H1 (cell line): ENCODE results near the gene TMEM243. TPM values are rescaled to one million over a fixed set of nuclear protein-coding genes. Genes with fewer than 3 reads are reported as not detected.

ENCODE experiments used
- CTCF ChIA-PET: fragments of 300-600 bp; sonication (Branson Sonifier 250); formaldehyde crosslinking; loops from one replicate; lab custom pipeline; 2021; ENCODE audit not compliant: partially characterized antibody; lab: Charles Lee
- POLR2A ChIA-PET: fragments of 300-600 bp; sonication (Branson Sonifier 250); formaldehyde crosslinking; loops from one replicate; lab custom pipeline; 2021; ENCODE audit warnings: inconsistent platforms; ENCODE audit not compliant: partially characterized antibody; lab: Charles Lee
- DNase-seq, 2 experiments: peaks; one replicate each; pipeline versions ENCODE4 v3.0.0 to v3.0.0-alpha.2; 2010 to 2022; ENCODE audit warnings: low spot score in 2 of 2, low read depth in 1 of 2, mixed read lengths in 1 of 2
- FAIRE-seq: peaks from 2 replicates; lab custom pipeline; 2011; peaks lifted over from hg19 to GRCh38; lab: Jason Lieb, UNC
- H2AFZ ChIP-seq: 2 replicates; pipeline ENCODE4 v1.8.1; 2012; ENCODE audit warnings: low read length, inconsistent platforms
- H2AK5ac ChIP-seq: 2 replicates; pipeline ENCODE4 v1.6.1; 2013; ENCODE audit warnings: low read depth, low read length
- H2BK120ac ChIP-seq: replicated peaks from 2 replicates; pipeline ENCODE3; 2013; ENCODE audit warnings: low read depth, low read length, inconsistent platforms
- H2BK12ac ChIP-seq: 2 replicates; pipeline ENCODE4 v1.6.1; 2013; ENCODE audit warnings: low read depth, low read length
- H2BK15ac ChIP-seq: 2 replicates; pipeline ENCODE4 v1.6.1; 2013; ENCODE audit warnings: low read length
- H2BK20ac ChIP-seq: 2 replicates; pipeline ENCODE4 v1.6.1; 2013; ENCODE audit warnings: low read length
- H2BK5ac ChIP-seq: 2 replicates; pipeline ENCODE4 v1.6.1; 2013; ENCODE audit warnings: low read depth, low read length
- H3K14ac ChIP-seq: 2 replicates; pipeline ENCODE4 v1.6.1; 2013; ENCODE audit warnings: inconsistent platforms; ENCODE audit not compliant: insufficient read length
- H3K18ac ChIP-seq: 2 replicates; pipeline ENCODE4 v1.6.1; 2013; ENCODE audit warnings: low read length; ENCODE audit errors: extremely low read depth
- H3K23ac ChIP-seq: 2 replicates; pipeline ENCODE4 v1.6.1; 2013; ENCODE audit warnings: inconsistent platforms; ENCODE audit not compliant: insufficient read length
- H3K23me2 ChIP-seq: 2 replicates; pipeline ENCODE4 v1.6.1; 2013; ENCODE audit warnings: low read depth, low read length
- H3K27ac ChIP-seq: 2 replicates; pipeline ENCODE4 v1.6.1; 2011; ENCODE audit warnings: low read depth, low read length, inconsistent platforms
- H3K27me3 ChIP-seq, 4 experiments: replicated peaks in 1 of 4; 1 replicate in 1 of 4; 2 replicates in 3 of 4; pipeline versions ENCODE4 v1.6.1 to v1.8.1; 2011 to 2013; ENCODE audit warnings: low read length in 3 of 4, mild to moderate bottlenecking in 3 of 4, inconsistent platforms in 2 of 4, mixed read lengths in 2 of 4, moderate library complexity in 1 of 4; ENCODE audit not compliant: control insufficient read depth in 3 of 4, insufficient read depth in 3 of 4; ENCODE audit errors: extremely low read depth in 1 of 4
- H3K36me3 ChIP-seq, 4 experiments: 2 replicates each; pipeline versions ENCODE4 v1.6.1 to v1.8.1; 2011 to 2013; ENCODE audit warnings: mild to moderate bottlenecking in 4 of 4, low read length in 3 of 4, moderate library complexity in 2 of 4, control low read depth in 1 of 4, inconsistent platforms in 1 of 4; ENCODE audit not compliant: insufficient read depth in 4 of 4, control insufficient read depth in 2 of 4
- H3K4ac ChIP-seq: replicated peaks from 2 replicates; pipeline ENCODE3; 2013; ENCODE audit warnings: low read length, low read depth, mixed read lengths, inconsistent platforms; ENCODE audit not compliant: insufficient read length
- H3K4me1 ChIP-seq, 4 experiments: replicated peaks in 1 of 4; 1 replicate in 1 of 4; 2 replicates in 3 of 4; pipeline versions ENCODE4 v1.6.1 to v1.8.1; 2011 to 2013; ENCODE audit warnings: low read length in 3 of 4, inconsistent platforms in 2 of 4, mixed read lengths in 1 of 4; ENCODE audit not compliant: insufficient read depth in 4 of 4, control insufficient read depth in 3 of 4
- H3K4me2 ChIP-seq, 2 experiments: 2 replicates each; pipeline versions ENCODE4 v1.6.1 to v1.8.1; 2011 to 2013; ENCODE audit warnings: low read depth in 2 of 2, low read length in 2 of 2, control low read depth in 1 of 2, inconsistent platforms in 1 of 2, mild to moderate bottlenecking in 1 of 2; ENCODE audit not compliant: insufficient read depth in 1 of 2
- H3K4me3 ChIP-seq, 4 experiments: fragments of 200-600, 300-600 bp in 1 of 4; sonication (generic), shearing (Covaris generic), sonication (Bioruptor Twin) in 1 of 4; 2 replicates each; pipeline versions ENCODE4 v1.5.1 to v1.8.1; 2011 to 2016; ENCODE audit warnings: low read length in 4 of 4, low read depth in 3 of 4, control low read depth in 2 of 4, inconsistent platforms in 2 of 4, mild to moderate bottlenecking in 2 of 4, mixed read lengths in 1 of 4, moderate library complexity in 1 of 4; ENCODE audit not compliant: insufficient read depth in 2 of 4; ENCODE audit errors: extremely low read depth in 1 of 4
- H3K56ac ChIP-seq: replicated peaks from 2 replicates; pipeline ENCODE3; 2013; ENCODE audit warnings: low read depth, mild to moderate bottlenecking, mixed read lengths, low read length, inconsistent platforms; ENCODE audit not compliant: insufficient read length
- H3K79me1 ChIP-seq: 2 replicates; pipeline ENCODE4 v1.6.1; 2013; ENCODE audit warnings: low read depth, low read length, control low read depth
- H3K79me2 ChIP-seq, 2 experiments: 2 replicates each; pipeline versions ENCODE4 v1.6.1 to v1.8.1; 2012 to 2013; ENCODE audit warnings: low read length in 2 of 2, mild to moderate bottlenecking in 2 of 2, inconsistent platforms in 1 of 2; ENCODE audit not compliant: insufficient read depth in 2 of 2, control insufficient read depth in 1 of 2
- H3K9ac ChIP-seq, 4 experiments: replicated peaks in 1 of 4; 1 replicate in 1 of 4; 2 replicates in 3 of 4; pipeline versions ENCODE4 v1.6.1 to v1.8.1; 2011 to 2013; ENCODE audit warnings: low read depth in 3 of 4, low read length in 3 of 4, control low read depth in 2 of 4, mild to moderate bottlenecking in 2 of 4, moderate library complexity in 2 of 4, inconsistent platforms in 1 of 4; ENCODE audit errors: extremely low read depth in 1 of 4
- H3K9me3 ChIP-seq, 2 experiments: 2 replicates each; pipeline versions ENCODE4 v1.6.1 to v1.8.1; 2012 to 2013; ENCODE audit warnings: mild to moderate bottlenecking in 2 of 2, moderate library complexity in 2 of 2, control low read depth in 1 of 2, inconsistent platforms in 1 of 2, low read depth in 1 of 2, low read length in 1 of 2, mixed read lengths in 1 of 2; ENCODE audit not compliant: insufficient read depth in 2 of 2
- H4K20me1 ChIP-seq, 2 experiments: replicated peaks in 1 of 2; 2 replicates each; pipeline versions ENCODE3 to v1.8.1; 2011 to 2013; ENCODE audit warnings: inconsistent platforms in 2 of 2, low read length in 2 of 2, mild to moderate bottlenecking in 1 of 2; ENCODE audit not compliant: insufficient read depth in 2 of 2, control insufficient read depth in 1 of 2
- H4K5ac ChIP-seq: 2 replicates; pipeline ENCODE4 v1.6.1; 2013; ENCODE audit warnings: low read length, low read depth, mixed read lengths, inconsistent platforms; ENCODE audit not compliant: insufficient read length
- H4K8ac ChIP-seq: 2 replicates; pipeline ENCODE4 v1.8.0; 2013; ENCODE audit warnings: mild to moderate bottlenecking, moderate library complexity, low read length, inconsistent platforms; ENCODE audit not compliant: insufficient read depth; ENCODE audit errors: extremely low read depth
- H4K91ac ChIP-seq: replicated peaks from 2 replicates; pipeline ENCODE3; 2013; ENCODE audit warnings: low read length, mixed read lengths, inconsistent platforms; ENCODE audit not compliant: insufficient read length
- BACH1 ChIP-seq: IDR thresholded peaks from 2 replicates; pipeline ENCODE4 v1.6.1; 2012; ENCODE audit warnings: low read length, improper control_type of control experiment
- CBX8 ChIP-seq: fragments of 300-800, 300-1000 bp; sonication (generic); IDR thresholded peaks from 2 replicates; pipeline ENCODE4 v1.7.1; 2016; ENCODE audit warnings: low read depth, low read length, borderline replicate concordance
- CHD2 ChIP-seq: IDR thresholded peaks from 2 replicates; pipeline ENCODE4 v1.6.1; 2012; ENCODE audit warnings: low read length, improper control_type of control experiment
- KDM4A ChIP-seq: IDR thresholded peaks from one replicate; pipeline ENCODE4 v1.7.1; 2012; ENCODE audit warnings: low read depth, mild to moderate bottlenecking, moderate library complexity, low read length, inconsistent platforms; ENCODE audit not compliant: severe bottlenecking
- MAFK ChIP-seq: IDR thresholded peaks from 2 replicates; pipeline ENCODE4 v1.6.1; 2012; ENCODE audit warnings: low read depth, mild to moderate bottlenecking, improper control_type of control experiment, low read length
- MAX ChIP-seq: IDR thresholded peaks from 2 replicates; pipeline ENCODE4 v1.6.1; 2012; ENCODE audit warnings: inconsistent platforms
- TCF12 ChIP-seq: IDR thresholded peaks from 2 replicates; pipeline ENCODE4 v1.6.1; 2011; ENCODE audit warnings: low read depth, mild to moderate bottlenecking, low read length
- WGBS, 2 experiments: shearing (Covaris generic) in 1 of 2; methylation state at CpG; one replicate each; pipeline versions ENCODE4 v1.1.6 to v1.1.7; 2013 to 2015; ENCODE audit warnings: low lambda C conversion rate in 2 of 2, mixed read lengths in 2 of 2, inconsistent platforms in 1 of 2, low coverage in 1 of 2, missing lambda C conversion rate in 1 of 2; ENCODE audit not compliant: insufficient replicate concordance in 2 of 2, insufficient coverage in 1 of 2, insufficient read length in 1 of 2; ENCODE audit errors: extremely low coverage in 1 of 2, missing lambda C conversion rate in 1 of 2; 5-methylcytosine and 5-hydroxymethylcytosine counted together
- polyA plus RNA-seq, 7 experiments: library from polyadenylated mRNA; depleted of rRNA in 3 of 7; stranded (reverse) in 5 of 7; unstranded in 2 of 7; fragments of >200 nt in 5 of 7; fragments of 200-250 nt in 2 of 7; gene quantifications; 1 replicate in 5 of 7; 2 replicates in 1 of 7; 4 replicates in 1 of 7; pipeline versions ENCODE4 v1.2.1 to v1.2.3, GENCODE V29; 2011 to 2013; ENCODE audit warnings: missing spikeins in 2 of 7, mixed read lengths in 2 of 7
- total RNA-seq: library from RNA; stranded (reverse); fragmentation: NEBNext Ultra II Directional; extraction: Animal tissue kit (Norgen Biotek cat#: 25700); gene quantifications from 2 replicates; pipeline ENCODE4 v1.2.1, GENCODE V29; 2021

The TMEM243 gene
- total and polyA plus RNA-seq, 2 of the 8 experiments (the other 6 are each of a cell fraction or from before 2014, with no cell fraction given), result 23.7 to 27.6 TPM

- WGBS, 2 experiments, result 91% methylated on average over 4 of the region's 4 CpGs; no CpG with 5 or more reads in 1 of the 2 experiments
- no peak overlapping the region for H3K18ac ChIP-seq
- no peak overlapping the region for H2BK15ac ChIP-seq
- H3K27ac ChIP-seq, result no peak overlapping the region
- H2BK12ac ChIP-seq, result no peak overlapping the region
- no peak overlapping the region for H3K56ac ChIP-seq
- no peak overlapping the region for H4K5ac ChIP-seq
- H3K14ac ChIP-seq, result no peak overlapping the region
- no peaks in the 10 kb centered on the region for H3K27me3 ChIP-seq
- DNase-seq, result no peak
- peaks cover 17 to 94% (median 45%) of the 10 kb centered on the region in 4 experiments for H3K36me3 ChIP-seq
- H2AK5ac ChIP-seq, result no peak overlapping the region
- H3K4me2 ChIP-seq, result no peak overlapping the region
- no peaks in the 10 kb centered on the region for H3K23me2 ChIP-seq
- TF ChIP-seq TCF12, result no peak
- no peak for TF ChIP-seq MAX
- TF ChIP-seq CBX8, result no peak
- TF ChIP-seq MAFK, result no peak
- no peak for TF ChIP-seq KDM4A
- TF ChIP-seq CHD2, result no peak
- TF ChIP-seq BACH1, result no peak
- TF ChIP-seq, all 59 proteins: peak for 0
- no peak overlapping the region for H3K9ac ChIP-seq
- no peak overlapping the region for H4K8ac ChIP-seq
- no peaks in the 10 kb centered on the region for H3K4me1 ChIP-seq
- H3K79me2 ChIP-seq, result 0 out of 4 replicates have a peak, but pooled peaks cover 0 to 3% of the 10 kb centered on the region in 2 experiments
- H2BK5ac ChIP-seq, result no peak overlapping the region
- FAIRE-seq, result no peak
- no peak overlapping the region for H2BK120ac ChIP-seq
- ChIA-PET CTCF (interaction anchor here (0.6 kb wide), 1 partner anchor 272 kb away, joined by 3 read pairs; no protein-coding TSS in a partner anchor), POLR2A (no interaction called here)
- no peak overlapping the region for H3K4me3 ChIP-seq
- no peaks in the 10 kb centered on the region for H3K79me1 ChIP-seq
- H3K4ac ChIP-seq, result no peak overlapping the region
- H3K23ac ChIP-seq, result no peak overlapping the region
- no peak overlapping the region for H4K91ac ChIP-seq
- no peak overlapping the region for H2AFZ ChIP-seq
- H4K20me1 ChIP-seq, result no peaks in the 10 kb centered on the region
- H3K9me3 ChIP-seq, result no peaks in the 10 kb centered on the region
- no peak overlapping the region for H2BK20ac ChIP-seq
Measured at GRCh38 chr7:87178320-87178719, 41.2 kb downstream of the TMEM243 start.
